BLaER1 (cell line): ENCODE results near the gene TDRD5.
"Not testable (repeated sequence)": the region's sequence is repeated elsewhere in the genome, so short reads cannot be mapped to it uniquely, and the experiment has no call there.

ENCODE experiments used
- H3K27ac ChIP-seq: shearing (Covaris generic); formaldehyde crosslinking; 2 replicates; pipeline ENCODE4 v1.8.1; 2022
- H3K27me3 ChIP-seq: shearing (Covaris generic); formaldehyde crosslinking; 2 replicates; pipeline ENCODE4 v1.8.1; 2022
- H3K36me3 ChIP-seq: shearing (Covaris generic); formaldehyde crosslinking; 2 replicates; pipeline ENCODE4 v1.8.1; 2022
- H3K4me1 ChIP-seq: shearing (Covaris generic); formaldehyde crosslinking; 2 replicates; pipeline ENCODE4 v1.8.1; 2022
- H3K4me2 ChIP-seq: shearing (Covaris generic); formaldehyde crosslinking; 2 replicates; pipeline ENCODE4 v1.8.1; 2022
- H3K4me3 ChIP-seq: shearing (Covaris generic); formaldehyde crosslinking; 2 replicates; pipeline ENCODE4 v1.8.1; 2022
- H3K9ac ChIP-seq: shearing (Covaris generic); formaldehyde crosslinking; 2 replicates; pipeline ENCODE4 v1.8.1; 2022
- H3K9me3 ChIP-seq: shearing (Covaris generic); formaldehyde crosslinking; 2 replicates; pipeline ENCODE4 v1.8.1; 2022
- H4K20me1 ChIP-seq: shearing (Covaris generic); formaldehyde crosslinking; 2 replicates; pipeline ENCODE4 v1.8.1; 2022
- Cebpa-rat ChIP-seq: shearing (Covaris generic); IDR thresholded peaks from 2 replicates; pipeline ENCODE4 v1.8.1; 2022

TDRD5 gene

DNA sequence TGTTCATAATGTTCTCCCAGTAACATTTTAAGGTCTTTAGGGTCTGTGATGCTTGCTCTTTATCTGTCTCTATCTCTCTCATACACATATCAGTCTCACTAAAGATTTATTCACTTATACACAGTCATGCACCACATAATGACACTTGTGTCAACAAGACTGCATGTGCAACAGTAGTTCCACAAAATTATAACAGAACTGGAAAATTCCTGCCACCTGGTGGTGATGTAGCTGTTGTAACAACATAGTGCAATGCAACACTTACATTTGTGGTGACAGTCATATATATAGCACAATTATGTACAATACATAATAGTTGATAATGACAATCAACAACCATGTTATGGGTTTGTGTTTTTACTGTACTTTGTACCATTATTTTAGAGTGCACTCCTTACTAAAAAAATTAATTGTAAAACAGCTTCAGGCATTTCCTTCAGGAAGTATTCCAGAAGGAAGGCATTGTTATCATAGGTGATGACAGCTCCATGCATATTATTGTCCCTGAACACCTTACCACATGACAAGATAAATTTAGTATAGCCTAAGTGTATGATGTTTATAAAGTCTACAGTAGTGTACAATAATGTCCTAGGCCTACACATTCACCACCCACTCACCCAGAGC is 8.1 kb downstream of the TDRD5 start:
- no peaks in the 10 kb centered on the region for H3K27me3 ChIP-seq
- H3K9me3 ChIP-seq, result 0 out of 2 replicates have a peak, but pooled peaks cover 5% of the 10 kb centered on the region
- H3K36me3 ChIP-seq, result no peaks in the 10 kb centered on the region
- no peak for TF ChIP-seq Cebpa-rat
- H3K4me2 ChIP-seq, result no peak overlapping the region
- H3K4me3 ChIP-seq, result no peak overlapping the region
- H3K27ac ChIP-seq, result no peak overlapping the region
- H3K4me1 ChIP-seq, result no peaks in the 10 kb centered on the region
- H3K9ac ChIP-seq, result no peak overlapping the region
- no peaks in the 10 kb centered on the region for H4K20me1 ChIP-seq

- Histone ChIP-seq H3K9ac (no peak overlapping the region), H3K4me1 (no peaks in the 10 kb centered on the region), H3K4me3 (no peak overlapping the region), H3K4me2 (no peak overlapping the region), H3K27ac (no peak overlapping the region), H3K27me3 (no peaks in the 10 kb centered on the region), H4K20me1 (no peaks in the 10 kb centered on the region), H3K9me3 (0 out of 2 replicates have a peak, but pooled peaks cover 5% of the 10 kb centered on the region), H3K36me3 (no peaks in the 10 kb centered on the region)
- TF ChIP-seq Cebpa-rat, result no peak
These were observed 9.5 kb downstream of the TDRD5 start for GRCh38 chr1:179601093-179601492.

GRCh38 chr1:179612361-179612760 is 20.7 kb downstream of the TDRD5 start:
- TF ChIP-seq Cebpa-rat, result no peak
- no peaks in the 10 kb centered on the region for H3K9me3 ChIP-seq
- no peak overlapping the region for H3K27ac ChIP-seq
- no peak overlapping the region for H3K4me2 ChIP-seq
- peaks cover 9% of the 10 kb centered on the region for H3K4me1 ChIP-seq
- no peaks in the 10 kb centered on the region for H4K20me1 ChIP-seq
- H3K4me3 ChIP-seq, result no peak overlapping the region
- no peaks in the 10 kb centered on the region for H3K36me3 ChIP-seq
- H3K9ac ChIP-seq, result no peak overlapping the region
- no peaks in the 10 kb centered on the region for H3K27me3 ChIP-seq

DNA sequence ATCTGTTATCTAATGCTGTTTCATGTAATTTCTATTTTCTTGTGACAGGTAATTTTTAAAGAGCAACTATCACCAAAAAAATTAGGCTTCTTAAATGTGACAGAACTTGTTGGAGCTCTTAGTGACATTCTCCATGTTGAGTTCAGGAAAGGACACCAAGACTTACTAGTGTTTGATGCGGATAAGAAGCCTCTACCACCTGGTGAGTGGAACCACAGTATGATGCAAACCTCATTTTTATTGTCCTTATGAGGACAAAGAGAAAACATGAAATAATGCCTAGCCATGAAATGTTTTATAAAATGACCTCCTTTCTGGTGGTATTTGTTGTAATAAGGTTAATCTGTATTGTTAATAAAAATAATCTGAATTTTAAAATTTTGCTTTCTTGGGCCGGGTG is 39.1 kb downstream of the TDRD5 start:
- no peak overlapping the region for H3K9ac ChIP-seq
- TF ChIP-seq Cebpa-rat, result no peak

DNA sequence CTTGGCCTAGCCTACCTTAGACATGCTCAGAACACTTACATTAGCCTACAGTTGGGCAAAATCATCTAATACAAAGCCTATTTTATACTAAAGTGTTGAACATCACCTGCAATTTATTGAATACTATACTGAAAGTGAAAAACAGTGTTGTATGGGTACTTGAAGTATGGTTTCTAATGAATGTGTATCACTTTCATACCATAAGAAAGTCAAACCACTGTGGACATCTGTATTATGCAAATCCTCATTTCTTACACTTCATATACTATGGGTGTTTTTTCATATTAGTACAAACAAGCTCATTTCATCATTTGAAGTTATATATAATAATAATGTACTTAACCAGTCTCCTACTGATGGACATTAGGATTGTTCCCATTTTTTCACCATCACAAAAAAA is 41.2 kb downstream of the TDRD5 start:
- Histone ChIP-seq H3K4me1 (no peaks in the 10 kb centered on the region), H3K4me3 (no peak overlapping the region), H3K9me3 (no peaks in the 10 kb centered on the region), H3K27ac (no peak overlapping the region), H4K20me1 (no peaks in the 10 kb centered on the region), H3K36me3 (no peaks in the 10 kb centered on the region), H3K27me3 (no peaks in the 10 kb centered on the region), H3K4me2 (no peak overlapping the region), H3K9ac (no peak overlapping the region)
- no peak for TF ChIP-seq Cebpa-rat

More for the DNA sequence above, 39.1 kb downstream of the TDRD5 start:
- Histone ChIP-seq H3K4me3 (no peak overlapping the region), H3K27me3 (no peaks in the 10 kb centered on the region), H3K27ac (no peak overlapping the region), H3K9me3 (no peaks in the 10 kb centered on the region), H3K4me2 (no peak overlapping the region), H3K36me3 (no peaks in the 10 kb centered on the region), H4K20me1 (no peaks in the 10 kb centered on the region), H3K4me1 (no peaks in the 10 kb centered on the region)

GRCh38 chr1:179637211-179637860 is 45.7 kb downstream of the TDRD5 start:
- H3K36me3 ChIP-seq, result no peaks in the 10 kb centered on the region
- H3K27ac ChIP-seq, result no peak overlapping the region
- no peak for TF ChIP-seq Cebpa-rat
- no peaks in the 10 kb centered on the region for H3K4me1 ChIP-seq
- H3K27me3 ChIP-seq, result no peaks in the 10 kb centered on the region
- no peak overlapping the region for H3K9ac ChIP-seq
- no peaks in the 10 kb centered on the region for H3K9me3 ChIP-seq
- no peak overlapping the region for H3K4me2 ChIP-seq
- H3K4me3 ChIP-seq, result no peak overlapping the region
- no peaks in the 10 kb centered on the region for H4K20me1 ChIP-seq

GRCh38 chr1:179661018-179661417 is 69.4 kb downstream of the TDRD5 start:
- Histone ChIP-seq H3K27me3 (no peaks in the 10 kb centered on the region), H3K36me3 (no peaks in the 10 kb centered on the region), H3K4me2 (no peak overlapping the region), H4K20me1 (no peaks in the 10 kb centered on the region), H3K4me1 (no peaks in the 10 kb centered on the region), H3K9ac (no peak overlapping the region), H3K4me3 (no peak overlapping the region), H3K27ac (no peak overlapping the region), H3K9me3 (peaks cover 7% of the 10 kb centered on the region; the same call in 1 of the 2 replicates)
- no peak for TF ChIP-seq Cebpa-rat

- H3K4me1 ChIP-seq, result no peaks in the 10 kb centered on the region
- H4K20me1 ChIP-seq, result no peaks in the 10 kb centered on the region
- no peak overlapping the region for H3K4me3 ChIP-seq
- no peak overlapping the region for H3K4me2 ChIP-seq
- no peaks in the 10 kb centered on the region for H3K9me3 ChIP-seq
- no peak for TF ChIP-seq Cebpa-rat
- H3K36me3 ChIP-seq, result no peaks in the 10 kb centered on the region
- no peaks in the 10 kb centered on the region for H3K27me3 ChIP-seq
- no peak overlapping the region for H3K27ac ChIP-seq
- H3K9ac ChIP-seq, result no peak overlapping the region
These were observed 72.2 kb downstream of the TDRD5 start for GRCh38 chr1:179663810-179664209.

DNA sequence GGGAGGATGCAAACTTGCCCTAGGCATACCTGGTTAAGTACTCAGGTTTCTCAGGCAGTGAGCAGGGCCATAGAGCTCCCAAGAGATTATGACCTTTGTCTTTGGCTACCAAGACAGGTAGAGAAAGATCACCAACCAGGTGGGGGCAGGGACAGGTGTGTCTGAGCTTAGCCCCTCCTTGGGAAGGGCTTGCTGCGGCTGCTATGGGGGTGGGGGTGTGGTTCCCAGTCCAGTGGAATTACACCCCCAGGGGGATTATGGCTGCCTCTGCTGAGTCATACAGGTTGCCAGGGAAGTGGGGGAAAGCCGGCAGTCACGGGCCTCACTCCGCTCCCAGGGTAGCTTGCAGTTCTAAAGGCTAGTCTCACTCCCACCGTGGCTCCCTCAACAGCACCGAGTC is 86.2 kb downstream of the TDRD5 start:
- H3K27me3 ChIP-seq, result no peaks in the 10 kb centered on the region
- H3K27ac ChIP-seq, result no peak overlapping the region
- H4K20me1 ChIP-seq, result no peaks in the 10 kb centered on the region
- H3K4me3 ChIP-seq, result no peak overlapping the region
- no peak overlapping the region for H3K9ac ChIP-seq
- H3K9me3 ChIP-seq, result no peaks in the 10 kb centered on the region
- no peak overlapping the region for H3K4me2 ChIP-seq
- no peak for TF ChIP-seq Cebpa-rat
- no peaks in the 10 kb centered on the region for H3K36me3 ChIP-seq
- H3K4me1 ChIP-seq, result no peaks in the 10 kb centered on the region

GRCh38 chr1:179694530-179694929 is 102.9 kb downstream of the TDRD5 start:
- not testable (repeated sequence) for H3K36me3 ChIP-seq, H3K4me2 ChIP-seq, H3K4me3 ChIP-seq, H3K9me3 ChIP-seq, H3K27ac ChIP-seq, H3K9ac ChIP-seq, H3K4me1 ChIP-seq, H4K20me1 ChIP-seq, H3K27me3 ChIP-seq
